HG03469 (cell line): ENCODE results near the gene QPCTL.
"Not testable (repeated sequence)": the region's sequence is repeated elsewhere in the genome, so short reads cannot be mapped to it uniquely, and the experiment has no call there.

Experiments
- ATAC-seq: cut with Tn5 transposase; IDR thresholded peaks from one replicate; pipeline ENCODE4 v1.9.1; 2021; ENCODE audit warnings: mild to moderate bottlenecking, moderate library complexity, moderate number of reproducible peaks; ENCODE audit not compliant: unreplicated experiment

The QPCTL gene

GRCh38 chr19:45716359-45717130 is 24.1 kb downstream of the QPCTL start:
- ATAC-seq = no peak

GRCh38 chr19:45717131-45717982 is 24.9 kb downstream of the QPCTL start:
- peak; percentile 78 for ATAC-seq

- no peak for ATAC-seq
Observed at GRCh38 chr19:45717983-45718650, 25.7 kb downstream of the QPCTL start.

- ATAC-seq = not testable (repeated sequence)
Observed at GRCh38 chr19:45720065-45720464, 27.6 kb downstream of the QPCTL start.

GRCh38 chr19:45728683-45729082 is 36.2 kb downstream of the QPCTL start:
- not testable (repeated sequence) for ATAC-seq

- no peak for ATAC-seq
Observed at GRCh38 chr19:45729800-45730290, 37.4 kb downstream of the QPCTL start.

GRCh38 chr19:45730368-45731288 is 38.2 kb downstream of the QPCTL start, which contains the start of gene FBXO46:
Gene FBXO46, minus strand, starts transcription at chr19:45730896. Its CDS starts 17,401 bp downstream, at chr19:45713495.
- peak; percentile 69 for ATAC-seq

- ATAC-seq = no peak
Observed at GRCh38 chr19:45733160-45733810, 40.8 kb downstream of the QPCTL start, which contains the start of gene MEIOSIN. Gene MEIOSIN, plus strand, starts transcription at chr19:45733439. Its CDS starts 1,938 bp downstream, at chr19:45735377.

GRCh38 chr19:45739498-45740439 is 47.3 kb downstream of the QPCTL start:
- ATAC-seq = no peak

- no peak for ATAC-seq
Observed at GRCh38 chr19:45742969-45743368, 50.5 kb downstream of the QPCTL start.

- no peak for ATAC-seq
Observed at GRCh38 chr19:45745606-45746005, 53.1 kb downstream of the QPCTL start.

- no peak for ATAC-seq
Observed at GRCh38 chr19:45746866-45747265, 54.4 kb downstream of the QPCTL start.

GRCh38 chr19:45747513-45747912 is 55.0 kb downstream of the QPCTL start:
- ATAC-seq = no peak

- not testable (repeated sequence) for ATAC-seq
Observed at GRCh38 chr19:45751483-45751882, 59.0 kb downstream of the QPCTL start.

GRCh38 chr19:45752639-45753038 is 60.2 kb downstream of the QPCTL start:
- no peak for ATAC-seq

GRCh38 chr19:45753548-45753947 is 61.1 kb downstream of the QPCTL start:
- no peak for ATAC-seq
